NCI-H748 treated with DMSO at 0.1 percent for 48 hours (cell line): ENCODE data around the gene DGCR2.
"Not testable (repeated sequence)": the region's sequence is repeated elsewhere in the genome, so short reads cannot be mapped to it uniquely, and the experiment has no call there.

ENCODE experiments used
- DNase-seq: peaks from one replicate; lab custom pipeline; 2025; lab: John Stamatoyannopoulos, UW

The DGCR2 gene

GRCh38 chr22:19001204-19001603, 121.0 kb downstream of the DGCR2 start:
- no peak for DNase-seq

DNA sequence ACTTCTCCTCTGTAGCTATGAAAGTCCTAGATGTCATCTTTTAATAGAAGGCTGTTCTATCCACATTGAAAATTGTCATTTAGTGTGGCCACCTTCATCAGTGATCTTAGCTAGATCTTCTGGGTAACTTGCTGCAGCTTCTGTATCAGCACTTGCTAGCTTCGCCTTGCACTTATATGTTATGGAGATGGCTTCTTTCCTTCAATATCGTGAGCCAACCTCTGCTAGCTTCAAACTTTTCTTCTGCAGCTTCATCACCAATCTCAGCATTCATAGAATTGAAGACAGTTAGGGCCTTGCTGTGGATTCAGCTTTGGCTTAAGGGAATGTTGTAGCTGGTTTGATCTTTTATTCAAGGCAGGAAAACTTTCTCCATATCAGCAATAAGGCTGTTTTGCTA, 122.1 kb downstream of the DGCR2 start:
- not testable (repeated sequence) for DNase-seq

GRCh38 chr22:18999416-18999815, 122.8 kb downstream of the DGCR2 start:
- DNase-seq = no peak

DNA sequence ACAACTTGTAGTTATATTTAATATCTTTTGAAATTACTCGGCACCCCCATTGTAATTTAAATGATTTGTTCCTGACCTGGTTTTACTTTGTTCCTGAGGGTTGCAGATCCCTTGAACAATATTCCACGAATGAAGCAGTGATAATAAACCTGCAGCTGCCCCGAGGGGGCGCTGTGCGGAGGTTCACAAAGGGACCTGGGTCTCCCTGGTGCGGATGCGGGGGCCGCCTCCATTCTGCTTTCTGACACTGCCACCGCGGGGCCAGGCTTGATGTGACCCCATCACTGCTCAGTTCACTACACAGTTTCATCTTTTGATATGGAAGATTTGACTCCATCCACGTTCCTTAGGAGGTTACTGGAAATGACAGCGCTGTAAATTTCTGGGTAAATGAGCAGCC, 123.2 kb downstream of the DGCR2 start:
- DNase-seq = no peak

- peak; percentile 24 for DNase-seq
Measured at GRCh38 chr22:18997925-18998315, 124.3 kb downstream of the DGCR2 start.

- no peak for DNase-seq
Measured at GRCh38 chr22:18997306-18997924, 124.8 kb downstream of the DGCR2 start.

DNA sequence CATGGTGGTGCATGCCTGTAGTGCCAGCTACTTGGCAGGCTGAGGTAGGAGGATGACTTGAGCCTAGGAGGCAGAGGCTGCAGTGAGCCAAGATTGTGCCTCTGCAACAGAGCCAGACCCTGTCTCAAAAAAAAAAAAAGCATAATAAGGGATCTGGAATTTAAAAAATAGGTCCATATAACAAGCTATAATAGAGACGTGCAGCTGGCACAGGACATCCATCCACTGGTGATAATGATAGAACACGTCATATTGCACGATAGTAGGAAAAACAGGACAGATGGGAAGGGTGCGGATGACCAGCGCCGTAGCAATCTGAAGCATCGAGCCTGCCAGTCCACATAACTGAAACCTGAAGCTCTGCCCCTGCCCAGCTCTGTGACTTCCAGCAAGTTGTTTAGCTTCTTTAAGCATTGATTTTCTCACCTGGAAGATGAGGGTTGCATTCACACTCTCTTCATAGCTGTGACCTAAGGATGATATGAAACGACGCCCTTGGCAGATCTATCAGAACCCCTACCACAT, 125.8 kb downstream of the DGCR2 start:
- DNase-seq = no peak

- no peak for DNase-seq
Measured at GRCh38 chr22:18995327-18995711, 126.9 kb downstream of the DGCR2 start.

DNA sequence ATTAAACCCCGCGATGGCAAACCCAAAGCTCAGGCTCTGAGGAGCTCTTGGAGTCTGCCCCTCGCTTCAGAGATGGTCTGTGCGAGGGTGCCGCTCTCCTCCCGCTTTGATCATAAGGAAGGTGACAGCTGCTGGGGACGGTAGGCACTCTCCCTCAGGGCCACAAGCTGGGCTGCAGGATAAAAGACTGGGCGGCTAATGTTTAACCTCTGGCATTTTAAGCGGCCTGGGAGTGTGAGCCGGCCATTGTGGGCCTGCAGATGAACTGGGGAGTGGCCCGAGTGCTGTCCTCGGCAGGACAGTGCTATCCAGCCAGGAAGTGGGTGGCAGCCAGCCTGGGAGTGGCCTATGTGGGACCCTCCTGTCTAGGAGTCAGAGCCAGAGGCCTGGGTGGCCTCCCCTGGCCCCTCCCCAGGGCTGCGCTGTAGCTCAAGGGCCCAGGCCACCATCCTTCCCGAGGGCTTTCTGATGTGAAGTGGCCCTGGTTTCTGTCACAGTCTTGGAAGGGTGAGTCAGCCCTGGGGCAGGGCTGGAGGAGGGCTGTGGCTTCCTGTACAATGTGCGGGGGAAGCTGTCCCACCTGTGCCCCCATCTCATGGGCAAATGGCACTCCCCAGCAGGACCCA, 127.4 kb downstream of the DGCR2 start:
- no peak for DNase-seq

- DNase-seq = no peak
Measured at GRCh38 chr22:18994056-18994455, 128.2 kb downstream of the DGCR2 start.

DNA sequence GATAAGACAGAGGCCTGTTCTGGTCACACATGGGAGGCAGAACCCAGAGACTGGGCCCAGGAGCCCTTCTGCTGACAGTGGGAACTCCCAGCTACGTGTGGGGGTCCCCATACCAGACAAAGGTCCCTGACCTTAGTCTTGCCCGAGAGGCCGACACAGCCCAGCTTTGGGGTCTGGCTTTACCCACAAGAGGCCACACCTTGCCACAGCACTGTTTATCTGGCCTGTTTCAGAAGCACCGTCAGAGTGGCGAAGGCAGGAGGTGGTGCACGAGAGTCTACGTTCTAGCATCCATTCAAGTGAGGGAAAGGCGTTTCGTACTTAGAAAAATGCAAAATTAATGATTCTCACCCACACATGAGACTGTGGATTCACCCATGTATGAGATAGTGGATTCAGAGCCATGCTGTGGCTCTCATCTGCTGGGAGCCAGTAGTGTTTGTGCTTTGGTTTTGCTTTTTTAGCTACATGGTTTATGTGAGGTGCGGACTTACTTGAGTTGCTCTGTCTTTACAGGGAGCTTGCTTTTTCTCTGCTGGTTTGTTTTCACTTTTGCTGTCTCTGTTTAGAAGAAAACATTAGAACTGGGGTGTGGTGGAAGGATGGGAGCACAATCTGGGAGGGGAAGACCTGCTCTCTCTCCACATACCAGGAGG, 129.5 kb downstream of the DGCR2 start:
- no peak for DNase-seq

- no peak for DNase-seq
Measured at GRCh38 chr22:18991821-18992442, 130.3 kb downstream of the DGCR2 start.

DNA sequence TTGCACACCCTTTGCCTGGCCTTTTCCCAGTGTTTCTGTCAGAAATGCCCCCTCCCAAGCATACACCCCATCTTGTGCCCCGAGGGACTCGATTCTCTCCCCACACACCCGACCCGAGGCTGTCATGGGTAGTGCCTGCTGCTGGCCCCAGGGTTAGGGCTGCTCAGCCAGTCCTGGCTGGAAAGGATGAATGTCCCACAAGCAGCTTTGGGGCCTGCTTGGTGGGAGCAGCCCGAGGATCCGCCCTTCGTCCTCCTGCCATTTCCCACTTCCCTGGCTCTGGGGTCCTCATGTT, 131.1 kb downstream of the DGCR2 start:
- no peak for DNase-seq

GRCh38 chr22:18990355-18991137, 131.7 kb downstream of the DGCR2 start:
- DNase-seq = no peak

- DNase-seq = no peak
Measured at GRCh38 chr22:18988958-18989357, 133.3 kb downstream of the DGCR2 start.

DNA sequence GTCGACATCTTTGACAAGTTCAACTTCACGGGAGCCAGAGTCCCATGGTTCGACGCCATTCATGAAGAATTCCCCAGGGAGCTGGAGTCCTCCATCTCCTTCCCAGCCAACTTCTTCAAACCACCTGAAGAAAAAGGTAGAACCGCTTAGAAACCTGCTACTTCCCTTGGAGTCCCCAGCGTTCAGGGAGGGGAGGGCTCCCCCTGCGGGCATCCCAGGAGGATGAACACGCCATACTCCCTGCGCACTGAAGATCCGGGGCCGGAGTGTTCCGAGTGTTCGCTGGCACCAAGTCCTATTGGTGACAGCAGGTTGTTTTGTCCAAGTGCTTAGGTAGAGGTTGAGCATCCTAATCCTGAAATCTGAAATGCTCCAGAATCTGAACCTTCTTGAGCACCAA, 134.4 kb downstream of the DGCR2 start:
- DNase-seq = no peak

DNA sequence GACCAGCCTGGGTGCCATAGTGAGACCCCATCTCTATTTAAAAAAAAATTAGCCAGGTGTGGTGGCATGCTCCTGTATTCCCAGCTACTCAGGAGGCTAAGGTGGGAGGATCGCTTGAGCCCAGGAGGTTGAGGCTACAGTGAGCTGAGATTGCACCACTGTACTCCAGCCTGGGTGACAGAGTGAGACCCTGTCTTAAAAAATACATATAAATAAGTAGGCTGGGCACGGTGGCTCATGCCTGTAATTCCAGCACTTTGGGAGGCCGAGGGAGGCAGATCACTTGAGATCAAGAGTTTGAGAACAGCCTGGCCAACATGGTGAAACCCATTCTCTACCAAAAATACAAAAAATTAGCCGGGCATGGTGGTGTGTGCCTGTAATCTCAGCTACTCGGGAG, 135.1 kb downstream of the DGCR2 start:
- not testable (repeated sequence) for DNase-seq
